Gastroesophageal sphincter (tissue), 4 donors: ENCODE measurements around the gene CCDC178. TPM values are rescaled to one million over a fixed set of nuclear protein-coding genes. Genes with fewer than 3 reads are reported as not detected.

Experiments
- ATAC-seq: fragments of 150-250 bp; one replicate; pipeline ENCODE4 v1.9.1; 2016; ENCODE audit warnings: mild to moderate bottlenecking, moderate library complexity
- H3K27ac ChIP-seq, 4 donors: fragments of 200-600 bp; sonication (generic) in 3 of 4; 1 replicate in 3 of 4; 2 replicates in 1 of 4; pipeline ENCODE4 v1.5.1; 2016 to 2019
- H3K27me3 ChIP-seq: fragments of 200-600 bp; sonication (generic); one replicate; pipeline ENCODE4 v1.5.1; 2019
- H3K36me3 ChIP-seq, 2 donors: fragments of 200-600 bp; sonication (generic); one replicate each; pipeline ENCODE4 v1.5.1; 2019; ENCODE audit warnings: control low read depth in 1 of 2
- H3K4me1 ChIP-seq, 3 donors: fragments of 200-600 bp; sonication (generic); 1 replicate in 2 of 3; 2 replicates in 1 of 3; pipeline ENCODE4 v1.5.1; 2016 to 2019; ENCODE audit warnings: control low read depth in 2 of 3
- H3K4me3 ChIP-seq, 2 donors: fragments of 200-600 bp; sonication (generic); one replicate each; pipeline ENCODE4 v1.5.1; 2019; ENCODE audit warnings: mild to moderate bottlenecking in 1 of 2, moderate library complexity in 1 of 2
- H3K9me3 ChIP-seq, 3 donors: fragments of 200-600 bp; sonication (generic); one replicate each; pipeline ENCODE4 v1.5.1; 2017 to 2019; ENCODE audit warnings: control low read depth in 2 of 3
- EP300 ChIP-seq: sonication (generic); formaldehyde crosslinking; IDR thresholded peaks from one replicate; pipeline ENCODE4 v1.6.1; 2017; ENCODE audit warnings: antibody characterized with exemption, mild to moderate bottlenecking
- POLR2A ChIP-seq, 2 donors: fragments of 450-650 bp; IDR thresholded peaks; one replicate each; pipeline ENCODE4 v1.6.1; 2017; ENCODE audit warnings: antibody characterized with exemption in 2 of 2, mild to moderate bottlenecking in 2 of 2, moderate library complexity in 1 of 2
- POLR2AphosphoS5 ChIP-seq: sonication (generic); formaldehyde crosslinking; IDR thresholded peaks from one replicate; pipeline ENCODE4 v1.6.1; 2017; ENCODE audit warnings: antibody characterized with exemption
- WGBS, 2 donors: methylation state at CpG; one replicate each; pipeline ENCODE4 v1.1.5; 2018; ENCODE audit warnings: low coverage in 1 of 2; 5-methylcytosine and 5-hydroxymethylcytosine counted together
- total RNA-seq, 4 donors: library from RNA; depleted of rRNA; stranded (reverse); fragments of >200 nt; gene quantifications; one replicate each; pipeline ENCODE4 v1.1.0, GENCODE V29; 2016
- TF ChIP-seq, protein P1 (sequence below), 4 experiments: fragments of 200-600 bp in 2 of 4; fragments of 450-650 bp in 2 of 4; sonication (generic) in 1 of 4; IDR thresholded peaks; one replicate each; pipeline ENCODE4 v1.5.1; 2017 to 2019; ENCODE audit warnings: antibody characterized with exemption in 4 of 4, mild to moderate bottlenecking in 2 of 4, moderate library complexity in 2 of 4

The CCDC178 gene
- total RNA-seq, 4 donors from 2014 or later, result 0.27 to 3.3 (median 2.1) TPM; not detected in 1

DNA sequence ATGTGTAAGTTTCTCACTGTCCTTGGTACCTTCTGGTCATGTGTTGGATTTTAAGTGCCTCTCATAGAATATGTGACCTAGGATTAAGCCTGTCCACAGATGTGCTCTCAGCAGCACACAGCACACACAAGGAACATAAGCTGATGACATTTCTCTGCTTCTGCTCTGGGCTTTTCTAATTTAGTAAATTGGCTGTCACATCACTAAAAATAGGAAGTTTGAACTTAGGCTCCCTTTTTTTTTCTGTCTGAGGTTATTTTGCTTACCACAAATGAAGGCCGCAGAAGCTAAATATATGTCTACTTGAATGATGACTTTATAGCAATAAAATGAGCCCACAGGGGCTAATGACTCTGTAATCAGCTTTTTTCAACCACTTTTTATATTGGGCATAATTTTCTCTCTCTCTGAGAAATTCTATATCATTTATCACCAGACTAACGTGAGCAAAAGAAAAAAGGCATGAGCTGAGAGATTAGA, 517.5 kb downstream of the CCDC178 start:
- WGBS, 2 donors, result 49% methylated on average over 2 of the region's 2 CpGs

DNA sequence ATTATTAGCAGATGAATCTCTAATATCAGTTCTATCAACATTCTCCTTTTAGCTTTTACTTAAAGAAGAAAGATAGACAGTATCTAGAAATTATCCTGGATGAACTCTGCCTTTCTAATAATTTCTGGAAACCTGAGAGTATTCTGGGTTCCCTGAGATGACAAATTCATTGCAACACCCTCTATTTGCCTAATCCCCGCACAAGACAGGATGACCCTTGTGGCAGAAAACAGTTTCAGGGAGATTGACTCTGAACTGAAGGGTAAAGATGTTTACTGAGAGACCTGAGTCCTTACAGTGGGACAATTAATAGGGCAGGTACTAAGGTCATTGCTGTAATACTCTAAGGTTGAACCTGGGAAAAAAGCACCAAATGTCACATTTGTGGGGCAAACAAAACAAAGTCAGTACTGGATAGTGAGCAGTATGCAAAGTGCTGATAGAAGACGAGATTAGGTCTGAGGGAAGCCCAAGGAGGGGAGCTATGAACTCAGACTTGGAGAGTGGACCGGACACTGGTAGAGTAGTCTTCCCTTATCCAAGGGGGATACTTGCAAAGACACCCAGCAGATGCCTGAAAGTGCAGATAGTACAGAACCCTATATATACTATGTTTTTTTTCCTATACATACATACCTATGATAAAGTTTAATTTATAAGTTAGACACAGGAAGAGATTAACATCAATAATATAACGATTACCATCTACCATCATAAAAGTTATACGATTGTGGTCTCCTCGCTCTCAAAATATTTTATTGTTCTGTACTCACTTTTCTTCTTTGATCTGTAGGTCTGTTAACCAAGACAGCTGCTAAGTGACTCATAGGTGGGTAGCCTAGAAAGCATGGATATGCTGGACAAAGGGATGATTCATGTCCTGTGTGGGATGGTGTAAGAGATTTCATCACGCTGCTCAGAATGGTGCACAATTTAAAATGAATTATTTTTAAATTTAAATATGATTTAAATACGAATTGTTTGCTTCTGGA, 519.4 kb downstream of the CCDC178 start:
- Histone ChIP-seq H3K27me3 (no peaks in the 10 kb centered on the region), H3K4me3 (no peak overlapping the region), H3K4me1 (no peaks in the 10 kb centered on the region), H3K36me3 (no peaks in the 10 kb centered on the region), H3K9me3 (no peaks in the 10 kb centered on the region), H3K27ac (no peak overlapping the region)
- no peak for ATAC-seq
- WGBS, 2 donors, result 54 to 60% methylated on average over 6 to 8 of the region's 8 CpGs
- no peak for TF ChIP-seq POLR2AphosphoS5
- no peak for TF ChIP-seq POLR2A (IDR thresholded peaks at IDR 0.05)
- TF ChIP-seq, protein P1, sequence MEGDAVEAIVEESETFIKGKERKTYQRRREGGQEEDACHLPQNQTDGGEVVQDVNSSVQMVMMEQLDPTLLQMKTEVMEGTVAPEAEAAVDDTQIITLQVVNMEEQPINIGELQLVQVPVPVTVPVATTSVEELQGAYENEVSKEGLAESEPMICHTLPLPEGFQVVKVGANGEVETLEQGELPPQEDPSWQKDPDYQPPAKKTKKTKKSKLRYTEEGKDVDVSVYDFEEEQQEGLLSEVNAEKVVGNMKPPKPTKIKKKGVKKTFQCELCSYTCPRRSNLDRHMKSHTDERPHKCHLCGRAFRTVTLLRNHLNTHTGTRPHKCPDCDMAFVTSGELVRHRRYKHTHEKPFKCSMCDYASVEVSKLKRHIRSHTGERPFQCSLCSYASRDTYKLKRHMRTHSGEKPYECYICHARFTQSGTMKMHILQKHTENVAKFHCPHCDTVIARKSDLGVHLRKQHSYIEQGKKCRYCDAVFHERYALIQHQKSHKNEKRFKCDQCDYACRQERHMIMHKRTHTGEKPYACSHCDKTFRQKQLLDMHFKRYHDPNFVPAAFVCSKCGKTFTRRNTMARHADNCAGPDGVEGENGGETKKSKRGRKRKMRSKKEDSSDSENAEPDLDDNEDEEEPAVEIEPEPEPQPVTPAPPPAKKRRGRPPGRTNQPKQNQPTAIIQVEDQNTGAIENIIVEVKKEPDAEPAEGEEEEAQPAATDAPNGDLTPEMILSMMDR (IDR thresholded peaks at IDR 0.05), result no peak
- no peak for TF ChIP-seq EP300

More for the DNA sequence above, 517.5 kb downstream of the CCDC178 start:
- no peaks in the 10 kb centered on the region for H3K36me3 ChIP-seq
- H3K27me3 ChIP-seq, result no peaks in the 10 kb centered on the region
- no peaks in the 10 kb centered on the region for H3K4me1 ChIP-seq
- H3K27ac ChIP-seq, result no peak overlapping the region
- no peak overlapping the region for H3K4me3 ChIP-seq
- no peak for ATAC-seq
- TF ChIP-seq POLR2AphosphoS5 (no peak), EP300 (no peak), POLR2A (IDR thresholded peaks at IDR 0.05) (no peak)
- TF ChIP-seq, protein P1 (IDR thresholded peaks at IDR 0.05), result no peak
- no peaks in the 10 kb centered on the region for H3K9me3 ChIP-seq

DNA sequence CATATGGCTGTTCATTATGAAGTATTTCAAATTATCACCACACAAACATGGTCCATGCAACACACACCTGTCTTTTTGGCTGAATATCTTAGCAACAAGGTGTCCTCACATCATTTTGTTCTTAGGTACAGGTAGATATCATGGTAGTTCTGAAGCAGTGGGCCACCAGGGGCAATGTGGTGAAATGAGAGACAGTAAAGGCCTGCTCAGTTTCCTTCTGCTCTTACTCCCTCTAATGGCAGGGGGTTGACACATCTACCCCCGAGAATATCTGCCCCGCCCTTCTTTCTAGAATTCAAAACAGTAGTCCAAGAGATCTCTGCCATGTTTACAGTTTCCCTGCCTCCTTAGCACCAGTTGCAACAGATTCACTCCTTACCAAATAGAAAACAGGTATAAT, 520.7 kb downstream of the CCDC178 start:
- no peaks in the 10 kb centered on the region for H3K36me3 ChIP-seq
- no peak for ATAC-seq
- H3K27me3 ChIP-seq, result no peaks in the 10 kb centered on the region
- H3K4me1 ChIP-seq, result no peaks in the 10 kb centered on the region
- no peak overlapping the region for H3K27ac ChIP-seq
- 36 to 42% methylated on average over 2 of the region's 2 CpGs for WGBS, 2 donors
- TF ChIP-seq, protein P1 (IDR thresholded peaks at IDR 0.05), result no peak
- no peak overlapping the region for H3K4me3 ChIP-seq
- H3K9me3 ChIP-seq, result no peaks in the 10 kb centered on the region

DNA sequence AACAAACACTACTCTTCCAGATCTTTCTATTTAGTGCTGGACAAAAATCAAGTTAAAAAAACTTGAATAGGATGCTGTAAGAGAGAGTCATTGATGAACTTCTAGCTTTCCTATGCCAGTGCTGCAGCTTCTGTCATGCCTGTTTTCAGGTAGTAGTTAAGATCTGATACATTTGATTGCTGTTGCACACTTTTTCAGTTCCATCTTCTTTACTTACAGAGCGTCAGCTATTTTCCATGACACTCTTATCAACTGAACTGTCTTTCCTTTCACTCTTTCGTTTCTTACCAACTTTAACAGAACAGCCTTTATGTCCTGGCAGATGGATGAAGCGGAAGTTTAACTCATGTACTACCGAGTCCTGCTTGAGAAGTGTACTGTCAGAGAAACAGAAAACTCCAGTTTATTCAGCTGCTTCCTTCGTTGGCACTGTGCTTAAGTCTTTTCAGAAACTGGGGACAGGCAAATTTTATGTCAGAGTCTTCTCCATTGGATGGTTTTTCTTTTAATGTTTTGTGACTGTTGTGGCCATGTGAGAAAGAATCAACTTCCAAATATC, 521.8 kb downstream of the CCDC178 start:
- Histone ChIP-seq H3K4me3 (no peak overlapping the region), H3K36me3 (no peaks in the 10 kb centered on the region), H3K27me3 (no peaks in the 10 kb centered on the region), H3K27ac (no peak overlapping the region), H3K9me3 (no peaks in the 10 kb centered on the region), H3K4me1 (no peaks in the 10 kb centered on the region)
- TF ChIP-seq POLR2AphosphoS5 (no peak), POLR2A (IDR thresholded peaks at IDR 0.05) (no peak)
- 40 to 57% methylated on average over 5 of the region's 5 CpGs for WGBS, 2 donors
- no peak for ATAC-seq

DNA sequence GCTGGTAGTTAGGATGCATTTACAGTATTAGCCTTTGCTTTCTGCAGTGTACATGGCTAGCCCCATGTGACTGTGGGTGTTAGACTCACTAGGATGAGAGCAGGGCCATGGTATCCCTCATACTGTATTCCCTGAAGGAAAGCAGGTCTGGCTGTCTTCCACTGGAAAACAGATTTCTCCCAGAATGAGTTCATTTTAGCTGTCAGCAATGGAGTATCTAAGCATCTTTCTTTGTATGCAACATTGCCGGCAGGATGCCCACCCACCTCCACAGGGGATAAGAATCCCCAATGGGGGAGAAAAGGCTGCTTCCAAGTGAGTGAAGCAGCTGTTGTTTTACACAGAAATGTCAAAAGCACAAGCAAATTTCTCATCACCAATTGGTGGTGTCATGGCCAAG, 525.0 kb downstream of the CCDC178 start:
- H3K4me3 ChIP-seq, result no peak overlapping the region
- H3K27ac ChIP-seq, result no peak overlapping the region
- H3K27me3 ChIP-seq, result no peaks in the 10 kb centered on the region
- no peaks in the 10 kb centered on the region for H3K4me1 ChIP-seq
- TF ChIP-seq, protein P1 (IDR thresholded peaks at IDR 0.05), result no peak
- TF ChIP-seq POLR2AphosphoS5 (no peak), POLR2A (IDR thresholded peaks at IDR 0.05) (no peak)
- WGBS, 2 donors, result 60% methylated on average over 1 of the region's 1 CpG; no CpG with 5 or more reads in 1 of the 2 donors
- H3K9me3 ChIP-seq, result no peaks in the 10 kb centered on the region
- no peaks in the 10 kb centered on the region for H3K36me3 ChIP-seq
- ATAC-seq, result no peak
